Activated CD4-positive, alpha-beta T cell treated with anti-CD3 and anti-CD28 coated beads, Interleukin-2, amount 50 U/mL, for 24 hours (primary cell): ENCODE data around the gene NTSR2.

ENCODE experiments used
- DNase-seq, 2 donors: peaks; one replicate each; pipeline ENCODE4 v3.0.0-alpha.2; 2020; ENCODE audit warnings: low read depth in 1 of 2, low spot score in 1 of 2

The NTSR2 gene, protein sequence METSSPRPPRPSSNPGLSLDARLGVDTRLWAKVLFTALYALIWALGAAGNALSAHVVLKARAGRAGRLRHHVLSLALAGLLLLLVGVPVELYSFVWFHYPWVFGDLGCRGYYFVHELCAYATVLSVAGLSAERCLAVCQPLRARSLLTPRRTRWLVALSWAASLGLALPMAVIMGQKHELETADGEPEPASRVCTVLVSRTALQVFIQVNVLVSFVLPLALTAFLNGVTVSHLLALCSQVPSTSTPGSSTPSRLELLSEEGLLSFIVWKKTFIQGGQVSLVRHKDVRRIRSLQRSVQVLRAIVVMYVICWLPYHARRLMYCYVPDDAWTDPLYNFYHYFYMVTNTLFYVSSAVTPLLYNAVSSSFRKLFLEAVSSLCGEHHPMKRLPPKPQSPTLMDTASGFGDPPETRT

DNA sequence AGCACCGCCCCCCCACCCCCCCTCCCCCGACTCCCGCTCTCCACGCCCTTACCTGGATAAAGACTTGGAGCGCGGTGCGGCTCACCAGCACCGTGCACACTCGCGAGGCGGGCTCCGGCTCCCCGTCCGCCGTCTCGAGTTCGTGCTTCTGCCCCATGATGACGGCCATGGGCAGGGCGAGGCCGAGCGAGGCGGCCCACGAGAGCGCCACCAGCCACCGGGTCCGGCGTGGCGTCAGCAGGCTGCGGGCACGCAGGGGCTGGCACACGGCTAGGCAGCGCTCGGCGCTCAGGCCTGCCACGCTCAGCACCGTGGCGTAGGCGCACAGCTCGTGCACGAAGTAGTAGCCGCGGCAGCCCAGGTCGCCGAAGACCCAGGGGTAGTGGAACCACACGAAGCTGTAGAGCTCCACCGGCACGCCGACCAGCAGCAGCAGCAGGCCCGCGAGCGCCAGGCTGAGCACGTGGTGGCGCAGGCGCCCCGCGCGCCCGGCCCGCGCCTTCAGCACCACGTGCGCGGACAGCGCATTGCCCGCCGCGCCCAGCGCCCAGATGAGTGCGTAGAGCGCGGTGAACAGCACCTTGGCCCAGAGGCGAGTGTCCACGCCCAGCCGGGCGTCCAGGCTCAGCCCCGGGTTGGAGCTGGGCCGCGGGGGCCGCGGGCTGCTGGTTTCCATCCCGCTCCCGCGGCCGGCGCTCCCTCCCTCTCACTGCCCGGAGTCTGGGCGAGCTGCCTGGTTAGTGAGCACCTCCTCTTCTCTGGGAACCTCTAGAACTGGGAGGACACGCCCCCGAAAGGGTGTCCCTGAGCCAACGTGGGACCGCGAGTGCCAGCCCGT, at the start of gene NTSR2:
Gene NTSR2 (minus strand): TSS at position 742 of the 838 bp plus-strand sequence. CDS start 66 bp downstream, at position 676.
- DNase-seq: no peak

DNA sequence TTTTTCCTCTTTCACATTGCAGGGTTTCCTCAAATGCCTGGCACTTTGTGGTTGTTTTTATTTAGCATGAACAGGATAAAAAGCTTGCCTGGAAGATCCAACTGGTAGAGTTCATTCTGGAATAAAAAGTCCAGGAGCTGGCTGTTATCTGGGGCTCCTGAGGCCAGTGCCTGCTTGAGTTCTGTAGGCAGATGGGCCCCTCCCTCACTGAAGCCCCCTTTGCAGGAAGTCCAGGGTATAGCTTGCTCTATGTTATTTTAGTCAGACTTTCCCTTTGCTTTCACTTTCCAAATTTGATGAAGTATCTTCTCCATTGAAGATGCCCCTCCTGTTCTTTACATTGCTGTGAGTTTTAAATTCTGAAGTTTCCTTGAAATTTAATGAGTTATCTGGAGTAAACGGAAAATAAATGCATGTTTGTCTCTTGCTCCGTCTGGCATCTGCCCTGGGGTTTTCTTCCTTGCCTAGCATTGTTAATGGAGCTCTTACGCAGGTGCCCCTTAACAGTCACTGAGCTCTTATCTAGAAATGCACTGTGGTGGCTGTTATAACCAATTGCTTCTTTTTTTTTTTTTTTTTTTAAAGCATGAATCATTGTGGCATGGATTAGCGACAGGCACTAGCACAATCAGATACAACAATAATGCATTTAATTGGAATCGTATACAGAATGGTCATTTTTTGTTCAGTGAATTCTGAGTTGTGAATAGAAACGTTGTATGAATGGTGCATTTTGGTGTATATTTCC, 49.4 kb upstream of the NTSR2 start:
- no peak for DNase-seq

DNA sequence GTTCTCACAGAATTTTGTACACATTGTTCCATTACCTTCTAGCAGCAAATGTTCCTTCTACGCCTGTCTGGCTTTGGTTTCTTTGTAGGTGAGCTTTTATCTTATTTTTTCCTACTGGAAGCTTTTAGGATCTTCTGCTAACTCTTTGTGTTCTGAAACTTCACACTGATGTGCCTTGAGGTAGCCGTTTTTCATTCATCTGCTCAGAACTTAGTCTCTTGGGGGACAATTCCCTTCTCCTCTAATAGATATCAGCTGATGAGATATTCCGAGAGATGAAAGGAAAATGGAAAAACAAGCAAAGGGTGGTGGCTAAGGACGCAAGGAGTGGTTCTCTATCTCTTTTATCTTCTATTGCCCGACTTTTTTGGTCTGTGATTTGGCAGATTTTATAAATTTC, 48.6 kb upstream of the NTSR2 start:
- DNase-seq: no peak

DNA sequence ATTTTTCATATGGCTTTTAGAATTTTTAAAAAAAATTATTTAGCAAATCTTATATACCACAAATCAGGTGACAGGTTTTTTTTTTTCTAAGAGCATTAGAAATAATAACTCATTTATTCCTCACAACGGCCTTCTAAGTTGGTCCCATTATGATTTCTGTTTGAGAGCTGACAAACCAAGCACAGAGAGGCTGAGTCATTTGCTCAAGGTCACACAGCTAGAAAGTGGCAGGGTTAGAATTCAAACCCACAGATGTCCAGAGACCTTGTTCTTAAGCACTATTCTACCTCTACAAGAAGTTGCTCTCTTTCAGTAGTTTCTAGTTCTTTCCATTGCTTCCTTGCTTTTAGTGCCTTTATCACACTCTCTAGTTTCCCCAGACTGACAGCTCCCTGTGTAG, 47.6 kb upstream of the NTSR2 start:
- DNase-seq: no peak

DNA sequence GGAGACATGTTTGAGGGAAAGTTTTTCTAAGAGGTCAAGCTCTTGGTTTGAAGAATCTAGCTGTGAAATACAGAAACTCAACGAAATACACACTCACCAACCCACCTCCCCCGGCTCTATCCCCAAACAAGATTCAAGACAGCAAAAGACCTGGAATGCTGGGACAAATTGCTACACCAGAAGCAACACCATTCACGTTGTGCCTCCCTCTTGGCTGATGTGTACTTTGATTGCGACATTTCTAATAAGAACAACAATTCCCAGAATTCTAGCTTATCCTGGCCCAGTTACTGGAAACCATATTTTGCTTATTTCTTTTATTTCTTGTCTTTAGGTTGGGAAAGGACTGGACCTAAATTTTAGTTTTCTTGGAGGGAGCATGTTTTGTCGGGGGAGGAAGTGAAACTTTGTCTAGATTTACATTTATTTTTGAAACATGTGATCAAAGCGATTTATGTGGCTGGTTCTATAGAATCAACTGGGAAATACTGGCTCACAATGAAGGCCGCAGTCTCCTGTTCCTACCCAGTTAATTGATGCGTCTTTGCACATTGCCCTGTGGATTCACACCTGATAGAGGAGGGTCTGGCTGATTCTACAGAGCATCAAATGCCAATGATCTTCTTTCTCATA, 46.8 kb upstream of the NTSR2 start:
- no peak for DNase-seq

DNA sequence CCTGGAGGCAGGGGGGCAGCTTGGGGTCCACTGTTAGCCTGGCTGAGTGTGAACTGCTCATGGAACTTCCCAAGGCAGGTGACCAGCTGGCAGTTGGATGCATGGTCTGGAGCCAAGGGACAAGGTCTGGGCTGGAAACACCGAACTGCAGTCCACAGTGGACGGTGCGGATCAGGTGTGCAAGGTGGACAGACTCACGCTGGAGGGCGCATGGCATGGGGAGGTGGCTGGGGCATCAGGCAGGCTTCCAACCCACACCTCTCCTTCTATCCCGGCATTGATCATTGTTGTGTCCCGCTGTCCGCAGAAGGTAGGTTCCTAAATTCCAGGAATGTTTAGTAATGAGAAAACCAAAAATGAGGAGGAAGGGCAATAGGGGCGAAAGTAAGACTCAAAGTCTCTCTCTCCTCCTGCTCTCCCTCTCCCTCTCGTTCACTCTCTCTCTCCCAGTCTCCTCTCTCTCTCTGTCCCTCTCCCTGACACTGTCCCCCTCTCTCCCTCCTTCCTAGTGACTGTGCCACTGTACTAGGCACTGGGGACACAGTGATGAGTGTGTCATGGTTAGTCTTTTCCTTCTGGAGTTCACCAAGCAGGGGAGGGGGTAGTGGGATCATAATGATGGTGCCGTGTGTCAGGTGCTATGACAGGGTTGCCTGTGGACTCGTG, 46.1 kb upstream of the NTSR2 start:
- DNase-seq: no peak

DNA sequence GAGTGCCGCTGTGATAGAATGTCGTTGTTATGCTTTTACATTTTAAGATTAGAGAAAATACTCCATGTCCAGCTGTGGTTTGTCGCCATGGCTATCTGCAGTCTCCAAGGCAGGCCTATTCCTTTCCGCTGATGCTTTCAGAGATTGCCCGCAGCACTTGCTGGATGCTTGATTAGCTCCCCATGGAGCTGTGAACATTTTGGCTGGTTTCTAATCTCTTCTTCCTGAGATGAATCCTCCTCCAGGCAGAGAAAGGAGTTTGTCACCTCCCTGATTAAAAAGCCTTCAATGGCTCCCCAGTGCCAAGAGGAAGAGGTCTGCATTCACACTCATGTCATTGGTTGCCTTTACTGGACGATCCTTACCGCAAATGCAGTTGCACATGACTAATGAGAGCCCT, 43.8 kb upstream of the NTSR2 start:
- DNase-seq: no peak

DNA sequence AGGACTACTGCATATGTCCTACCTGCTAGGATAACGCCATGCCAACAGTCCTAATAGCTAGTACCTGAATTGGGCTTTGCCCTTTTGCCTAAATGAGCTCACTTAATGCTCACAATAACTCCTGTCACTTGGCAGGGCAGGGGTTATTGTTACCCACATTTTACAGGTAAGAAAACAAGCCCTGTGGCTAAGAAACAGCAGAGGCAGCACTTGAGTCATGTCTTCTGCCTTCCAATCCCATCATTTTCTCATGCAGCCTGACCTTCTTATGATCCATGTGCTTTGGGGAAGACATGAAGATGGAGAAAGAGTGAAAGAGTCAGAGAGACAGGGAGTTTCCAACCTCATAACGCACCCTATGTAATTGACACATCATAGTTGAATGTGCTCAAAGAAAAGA, 42.9 kb upstream of the NTSR2 start:
- no peak for DNase-seq

DNA sequence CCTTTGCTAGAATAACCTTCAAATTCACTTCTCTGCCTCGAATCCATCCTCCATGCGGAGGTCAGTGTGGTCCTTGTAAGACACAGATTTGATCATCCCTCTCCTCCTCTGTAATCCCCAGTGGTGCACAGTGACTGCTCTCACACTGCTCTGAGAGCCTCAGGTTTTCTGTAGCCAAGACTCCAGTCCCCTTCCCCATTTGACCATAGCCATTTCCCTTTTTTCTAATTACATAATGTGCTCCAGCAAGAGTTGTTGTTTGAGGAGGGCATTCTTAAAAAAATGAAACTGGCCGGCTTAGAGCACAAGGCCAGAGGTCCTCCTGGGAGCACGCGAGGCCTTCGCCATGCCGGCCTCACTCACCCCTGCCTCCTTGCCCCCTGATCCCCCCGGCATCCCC, 41.8 kb upstream of the NTSR2 start:
- no peak for DNase-seq

DNA sequence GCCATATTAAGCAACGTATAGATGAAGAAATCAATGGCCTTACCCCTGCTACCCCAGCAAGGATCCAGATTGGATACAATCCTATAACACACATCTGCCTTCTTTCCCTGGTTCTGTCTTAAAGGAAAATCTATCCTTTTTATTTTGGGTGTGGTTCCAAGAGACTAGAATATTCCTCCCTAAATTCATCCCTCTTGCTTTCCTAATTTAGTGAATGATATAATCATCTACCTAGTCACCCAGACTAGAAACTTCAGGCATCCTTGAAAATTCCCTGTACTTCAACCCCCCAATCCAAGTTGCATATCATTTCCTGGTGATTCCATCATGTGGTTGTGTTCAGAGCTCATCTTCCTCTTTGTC, 41.3 kb upstream of the NTSR2 start:
- no peak for DNase-seq

DNA sequence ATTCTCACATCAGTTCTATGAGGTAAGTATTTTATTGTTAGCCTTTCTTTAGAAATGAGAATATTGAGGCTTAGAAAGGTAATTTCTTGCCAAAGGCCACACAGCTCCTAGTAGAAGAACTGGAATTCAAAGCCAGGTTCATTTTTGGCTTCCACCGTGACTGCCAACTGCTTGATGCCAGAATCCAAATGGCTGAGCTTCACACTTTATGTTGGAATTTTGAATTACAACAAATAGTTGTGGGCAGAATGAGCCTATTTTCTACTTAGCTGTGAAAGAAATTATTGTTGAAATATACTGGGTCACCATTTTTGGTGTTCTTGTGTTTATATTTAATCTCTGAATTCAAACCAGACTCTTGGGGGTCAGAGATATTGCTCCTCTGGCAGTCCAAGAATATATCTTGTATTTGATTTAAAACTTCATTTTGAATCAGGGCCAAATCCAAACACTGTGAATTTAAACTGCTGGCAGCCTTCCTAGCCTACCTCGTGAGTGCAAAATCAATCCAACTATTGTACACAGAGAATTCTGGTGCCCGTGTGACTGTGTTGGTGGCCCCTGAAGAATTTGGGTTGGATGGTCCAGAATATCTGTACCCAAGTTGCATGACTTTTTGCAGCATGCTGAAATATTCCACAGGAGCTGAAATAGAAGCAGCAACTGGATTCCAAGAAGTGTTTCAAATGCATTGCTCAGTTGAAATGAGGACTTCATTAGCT, 40.8 kb upstream of the NTSR2 start:
- no peak for DNase-seq

DNA sequence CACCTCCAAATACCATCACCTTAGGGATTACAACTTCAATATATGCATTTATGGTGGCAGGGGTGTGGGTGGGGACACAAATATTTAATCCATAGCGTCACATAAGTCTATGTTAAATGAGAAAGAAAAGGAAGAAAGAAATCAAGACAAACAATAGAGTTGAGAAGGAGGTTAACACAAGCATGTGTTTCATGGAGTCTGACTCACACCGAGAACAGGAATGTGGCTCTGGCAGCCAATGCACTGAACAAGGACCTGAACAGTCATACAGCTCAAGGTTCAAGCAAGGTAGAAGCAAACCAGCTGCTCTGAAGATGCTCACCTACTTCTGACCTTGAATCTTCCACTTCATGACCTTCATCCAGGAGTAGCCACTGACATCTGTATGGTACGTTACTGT, 40.2 kb upstream of the NTSR2 start:
- DNase-seq: no peak

DNA sequence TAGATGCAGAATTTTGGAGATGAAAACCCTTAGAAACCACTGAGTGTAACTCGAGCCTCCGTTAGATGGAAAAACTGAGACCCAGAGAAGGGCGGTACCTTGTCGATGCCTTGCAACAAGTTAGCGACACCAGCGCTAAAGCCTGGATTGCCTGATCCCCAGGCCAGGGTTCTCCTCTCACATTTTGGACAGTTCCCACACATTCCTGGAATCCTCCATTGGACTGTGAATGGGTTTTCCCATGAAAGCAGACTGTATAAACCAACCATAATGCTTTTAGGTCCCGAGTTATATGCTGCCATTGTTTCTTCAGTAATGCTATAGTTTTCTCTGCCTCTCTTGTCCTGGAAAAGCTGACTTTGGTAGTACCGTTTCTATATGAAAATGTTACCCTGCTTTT, 39.3 kb upstream of the NTSR2 start:
- DNase-seq: no peak

DNA sequence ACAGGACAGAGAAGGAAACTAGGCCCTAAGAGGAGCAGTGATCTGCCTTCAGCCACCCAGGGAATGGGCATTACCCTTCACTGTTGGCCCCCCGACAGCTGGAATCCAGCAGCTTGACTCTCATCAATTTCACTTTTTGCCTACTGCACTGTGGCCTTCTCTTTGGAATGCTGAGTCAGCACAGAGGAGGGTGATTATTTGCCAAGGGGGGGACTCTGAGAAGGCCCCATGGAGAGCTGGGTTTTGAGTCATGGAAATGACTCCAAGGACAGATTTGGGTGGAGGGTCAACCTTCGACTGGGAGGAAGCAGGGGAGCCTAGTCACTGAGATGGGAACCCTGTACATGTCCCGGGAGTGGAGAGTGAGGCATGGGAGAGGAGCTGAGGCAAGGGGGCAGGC, 38.1 kb upstream of the NTSR2 start:
- no peak for DNase-seq

DNA sequence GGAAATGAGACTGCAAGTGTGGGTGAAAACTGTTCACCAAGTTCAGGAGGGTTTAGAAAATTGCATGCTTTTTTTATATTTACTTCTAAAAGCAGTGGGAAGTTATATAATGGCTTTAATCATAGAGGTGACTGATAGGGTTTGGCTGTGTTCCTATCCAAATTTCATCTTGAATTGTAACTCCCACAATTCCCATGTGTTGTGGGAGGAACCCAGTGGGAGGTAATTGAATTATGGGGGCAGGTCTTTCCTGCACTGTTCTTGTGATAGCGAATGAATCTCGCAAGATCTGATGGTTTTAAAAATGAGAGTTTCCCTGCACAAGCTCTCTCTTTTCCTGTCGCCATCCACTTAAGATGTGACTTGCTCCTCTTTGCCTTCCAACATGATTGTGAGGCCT, 35.7 kb upstream of the NTSR2 start:
- no peak for DNase-seq

DNA sequence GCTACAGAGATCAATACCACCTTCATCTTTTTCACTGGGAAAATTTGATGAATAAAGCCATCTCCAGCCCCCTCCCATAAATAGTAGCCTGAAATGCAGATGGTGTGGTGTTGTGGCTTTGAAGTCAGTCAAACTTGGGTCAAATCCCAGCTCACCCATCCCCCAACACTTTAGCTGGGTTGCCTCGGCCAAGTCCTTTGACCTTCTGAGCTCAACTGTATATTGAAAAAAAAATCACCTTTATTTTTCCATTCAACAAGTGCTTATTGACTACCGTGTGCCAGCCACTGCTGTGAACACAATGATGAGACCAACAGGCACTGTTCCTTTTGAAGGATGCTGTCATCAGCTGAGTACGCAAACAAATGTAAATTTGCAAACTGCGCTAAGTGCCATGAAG, 35.1 kb upstream of the NTSR2 start:
- DNase-seq: no peak

DNA sequence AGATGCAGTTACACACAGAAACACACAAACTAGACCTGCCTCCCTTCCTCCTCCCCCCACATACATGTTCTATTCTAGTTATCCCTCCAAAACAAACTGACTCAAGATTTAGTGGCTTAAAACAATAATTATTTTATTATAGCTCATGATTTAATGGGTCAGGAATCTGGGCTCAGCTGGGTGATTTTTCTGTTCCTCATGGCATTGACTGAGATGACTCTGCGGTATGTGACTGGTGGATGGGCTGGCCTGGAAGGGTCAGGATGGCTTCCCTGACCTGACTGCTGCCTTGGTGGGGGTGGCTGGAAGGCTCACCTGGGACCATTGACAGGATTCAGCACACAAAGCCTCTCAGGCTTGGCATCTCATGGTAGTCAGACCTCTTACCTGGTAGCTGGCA, 33.7 kb upstream of the NTSR2 start:
- no peak for DNase-seq

DNA sequence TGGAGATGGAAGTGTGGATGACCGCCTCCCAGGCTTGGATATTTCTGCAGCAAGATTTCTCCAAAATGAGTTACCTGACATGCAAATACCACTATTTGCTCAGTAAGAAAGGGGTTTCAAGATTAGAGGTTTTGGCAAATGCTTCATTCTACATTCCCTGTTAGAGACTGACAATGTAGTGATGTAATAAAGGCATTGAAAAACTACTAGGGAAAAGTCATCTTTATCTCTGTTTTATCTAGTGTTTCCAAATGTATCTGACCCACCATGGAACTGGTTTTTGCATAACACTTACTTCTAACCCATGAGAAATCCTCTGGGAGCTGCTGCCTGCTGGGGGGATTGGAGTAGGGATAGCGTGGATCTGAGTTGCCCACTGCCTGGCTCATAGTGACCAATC, 33.0 kb upstream of the NTSR2 start:
- no peak for DNase-seq

DNA sequence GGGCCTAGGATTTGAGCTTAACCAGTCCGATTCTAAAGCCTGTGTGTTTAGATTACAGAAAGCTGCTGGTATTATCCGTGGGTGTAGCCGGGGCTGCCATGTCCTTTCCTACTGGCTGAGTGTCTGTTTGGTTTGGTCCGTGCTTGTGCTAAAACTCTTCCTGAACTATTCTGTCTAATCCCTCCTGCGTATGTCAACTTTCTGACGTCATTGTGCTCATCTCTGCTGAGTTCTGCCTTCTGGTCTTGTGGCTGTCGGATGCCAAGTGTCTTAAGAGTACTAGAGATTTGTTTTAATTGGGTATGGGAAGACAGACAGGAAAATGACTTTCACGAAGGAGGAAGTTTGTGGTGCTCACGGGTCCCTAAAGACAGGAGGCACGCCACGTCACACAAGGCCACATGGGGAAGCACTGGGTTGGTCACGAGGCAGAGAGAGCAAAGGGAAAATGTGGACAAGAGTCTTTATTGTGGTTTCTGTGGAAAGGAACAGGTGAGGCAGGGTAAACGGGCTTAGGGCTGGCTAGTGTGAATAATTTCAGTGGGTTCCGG, 31.8 kb upstream of the NTSR2 start:
- no peak for DNase-seq

DNA sequence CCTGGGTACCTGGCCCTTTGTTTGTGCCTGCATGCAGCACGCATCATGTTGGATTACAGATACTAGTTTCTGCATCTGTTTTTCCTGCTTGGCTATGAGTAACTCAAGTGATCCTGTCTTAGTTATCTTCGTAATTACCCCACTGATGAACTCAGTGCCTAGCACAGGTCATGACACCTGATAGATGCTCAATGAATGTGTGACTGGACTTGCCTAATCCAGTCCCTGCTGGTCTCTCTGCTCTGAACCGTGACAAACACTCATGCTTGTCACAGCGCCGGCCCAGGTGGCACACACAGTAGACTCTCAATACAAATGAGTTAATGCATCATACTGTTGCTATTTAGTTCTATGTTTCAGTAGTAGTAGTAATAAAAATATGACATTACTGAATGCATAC, 31.2 kb upstream of the NTSR2 start:
- DNase-seq: no peak
